Endothelial cell of umbilical vein (primary cell): Measurements from ENCODE around the gene RBM38. TPM values are rescaled to one million over a fixed set of nuclear protein-coding genes. Genes with fewer than 3 reads are reported as not detected.

Experiments used
- BruUV-seq: library from RNA; stranded (reverse); fragments of 400-500 nt; replicated peaks from 2 replicates; lab custom pipeline; 2021; lab: Mats Ljungman, UMichigan
- CTCF ChIA-PET: fragments of 300-600, 350-600 bp; sonication (Branson Sonifier 250); formaldehyde crosslinking; loops from one replicate; lab custom pipeline; 2021; ENCODE audit warnings: antibody characterized with exemption, inconsistent platforms; lab: Charles Lee
- POLR2A ChIA-PET: fragments of 300-600, 350-600 bp; sonication (Branson Sonifier 250); formaldehyde crosslinking; loops from one replicate; lab custom pipeline; 2021; ENCODE audit warnings: antibody characterized with exemption, inconsistent platforms; lab: Charles Lee
- DNase-seq: peaks from one replicate; pipeline ENCODE4 v3.0.0-alpha.2; 2011; ENCODE audit warnings: low read depth, low spot score
- FAIRE-seq: peaks from 2 replicates; lab custom pipeline; 2011; peaks lifted over from hg19 to GRCh38; lab: Jason Lieb, UNC
- H2AFZ ChIP-seq: 2 replicates; pipeline ENCODE4 v1.6.0; 2012; ENCODE audit warnings: low read depth, low read length, control low read depth, inconsistent platforms
- H3K27ac ChIP-seq: 2 replicates; pipeline ENCODE4 v1.5.1; 2011; ENCODE audit warnings: low read depth, mild to moderate bottlenecking, control low read depth, low read length, moderate library complexity; ENCODE audit not compliant: insufficient read depth
- H3K27me3 ChIP-seq, 2 experiments: 2 replicates each; pipeline versions ENCODE4 v1.6.0 to v1.6.1; 2011; ENCODE audit warnings: low read length in 2 of 2, mixed read lengths in 1 of 2; ENCODE audit not compliant: control insufficient read depth in 2 of 2, insufficient read depth in 2 of 2
- H3K36me3 ChIP-seq, 2 experiments: 2 replicates in 1 of 2; 3 replicates in 1 of 2; pipeline ENCODE4 v1.5.1; 2011; ENCODE audit warnings: low read length in 2 of 2, mild to moderate bottlenecking in 1 of 2, moderate library complexity in 1 of 2; ENCODE audit not compliant: control insufficient read depth in 2 of 2, insufficient read depth in 2 of 2; ENCODE audit errors: extremely low read depth in 1 of 2
- H3K4me1 ChIP-seq: 3 replicates; pipeline ENCODE4 v1.5.1; 2011; ENCODE audit warnings: mild to moderate bottlenecking, low read length; ENCODE audit not compliant: control insufficient read depth, insufficient read depth; ENCODE audit errors: extremely low read depth
- H3K4me2 ChIP-seq: 2 replicates; pipeline ENCODE4 v1.6.1; 2011; ENCODE audit warnings: low read length, control low read depth, mixed read lengths; ENCODE audit not compliant: insufficient read depth
- H3K4me3 ChIP-seq, 3 experiments: fragments of 200-600 bp in 1 of 3; sonication (generic), shearing (Covaris generic) in 1 of 3; replicated peaks in 1 of 3; 2 replicates each; pipeline ENCODE4 v1.5.1; 2011 to 2016; ENCODE audit warnings: control low read depth in 3 of 3, low read length in 3 of 3, mild to moderate bottlenecking in 2 of 3, inconsistent platforms in 1 of 3, low read depth in 1 of 3, moderate library complexity in 1 of 3; ENCODE audit not compliant: insufficient read depth in 1 of 3
- H3K79me2 ChIP-seq: 2 replicates; pipeline ENCODE4 v1.6.0; 2012; ENCODE audit warnings: low read length, inconsistent platforms; ENCODE audit not compliant: control insufficient read depth, insufficient read depth
- H3K9ac ChIP-seq: replicated peaks from 2 replicates; pipeline ENCODE3; 2011; ENCODE audit warnings: low read length, control low read depth; ENCODE audit not compliant: insufficient read depth; ENCODE audit errors: extremely low read depth
- H3K9me1 ChIP-seq: replicated peaks from 3 replicates; pipeline ENCODE4 v1.6.0; 2011; ENCODE audit warnings: mild to moderate bottlenecking, low read length; ENCODE audit not compliant: control insufficient read depth, insufficient read depth; ENCODE audit errors: extremely low read depth
- H3K9me3 ChIP-seq: replicated peaks from 2 replicates; pipeline ENCODE4 v1.5.1; 2012; ENCODE audit warnings: low read length, inconsistent platforms; ENCODE audit not compliant: control insufficient read depth, insufficient read depth
- H4K20me1 ChIP-seq: replicated peaks from 2 replicates; pipeline ENCODE3; 2011; ENCODE audit warnings: mild to moderate bottlenecking, low read length; ENCODE audit not compliant: control insufficient read depth, insufficient read depth; ENCODE audit errors: extremely low read depth
- CTCF ChIP-seq, 2 donors: IDR thresholded peaks; 1 replicate in 1 of 2; 2 replicates in 1 of 2; pipeline ENCODE4 v1.5.1; 2011; ENCODE audit warnings: low read length in 2 of 2, mild to moderate bottlenecking in 2 of 2, moderate library complexity in 2 of 2, control low read depth in 1 of 2, inconsistent platforms in 1 of 2, low read depth in 1 of 2; ENCODE audit not compliant: insufficient read depth in 1 of 2; ENCODE audit errors: extremely low read depth in 1 of 2
- EZH2 ChIP-seq: IDR thresholded peaks from 2 replicates; pipeline ENCODE4 v1.6.1; 2012; ENCODE audit warnings: borderline replicate concordance, low read depth, mild to moderate bottlenecking, moderate library complexity, low read length, inconsistent platforms; ENCODE audit not compliant: severe bottlenecking
- FOS ChIP-seq: IDR thresholded peaks from 2 replicates; pipeline ENCODE4 v1.6.1; 2011; ENCODE audit warnings: mild to moderate bottlenecking, low read length, moderate library complexity, borderline replicate concordance; ENCODE audit not compliant: insufficient read depth
- GATA2 ChIP-seq: IDR thresholded peaks from 2 replicates; pipeline ENCODE4 v1.7.0; 2011; ENCODE audit warnings: low read depth, mild to moderate bottlenecking, moderate library complexity, mixed read lengths, low read length; ENCODE audit not compliant: insufficient read length, insufficient read depth
- JUN ChIP-seq: IDR thresholded peaks from 2 replicates; pipeline ENCODE4 v1.6.1; 2011; ENCODE audit warnings: borderline replicate concordance, low read depth; ENCODE audit not compliant: insufficient read length, insufficient read depth
- MAX ChIP-seq: IDR thresholded peaks from 2 replicates; pipeline ENCODE4 v1.6.1; 2011; ENCODE audit not compliant: insufficient read depth, insufficient read length
- MYC ChIP-seq: IDR thresholded peaks from one replicate; pipeline ENCODE4 v1.6.1; 2011; ENCODE audit warnings: mild to moderate bottlenecking, low read depth, low read length
- POLR2A ChIP-seq: IDR thresholded peaks from 2 replicates; pipeline ENCODE4 v1.6.1; 2012; ENCODE audit warnings: low read depth, mild to moderate bottlenecking, control low read depth, low read length
- POLR2AphosphoS5 ChIP-seq: IDR thresholded peaks from 2 replicates; pipeline ENCODE4 v1.6.1; 2012; ENCODE audit warnings: low read depth, mild to moderate bottlenecking, control low read depth, low read length, moderate library complexity; ENCODE audit not compliant: insufficient read depth
- dilution Hi-C: fragments of 300-500 bp; cut with MboI; formaldehyde crosslinking; loops from one replicate; pipeline ENCODE4 v1.15.0; 2019; ENCODE audit warnings: low sequenced_read_pairs; ENCODE audit not compliant: extremely low pct_ligation_motif_present
- intact Hi-C: fragments of 100-400 bp; cut with micrococcal nuclease; formaldehyde crosslinking; loops from one replicate; pipeline ENCODE4 v1.10.0; 2022
- polyA plus RNA-seq, 4 experiments: library from polyadenylated mRNA; depleted of rRNA in 3 of 4; stranded (reverse) in 3 of 4; unstranded in 1 of 4; fragments of >200 nt; gene quantifications; 2 replicates each; pipeline versions ENCODE4 v1.2.1 to v1.2.3, GENCODE V29; 2011 to 2012; ENCODE audit warnings: missing spikeins in 1 of 4
- total RNA-seq: library from RNA; stranded (reverse); gene quantifications from 2 replicates; pipeline ENCODE4 v1.2.3, GENCODE V29; 2021

The RBM38 gene
- total and polyA plus RNA-seq, 2 donors (not counting 3 experiments of a cell fraction or from before 2014, with no cell fraction given): 22.1 to 37.4 TPM

- CTCF ChIA-PET: no interaction called here
- no peak for DNase-seq
- Histone ChIP-seq H3K4me3 (no peak overlapping the region), H3K4me2 (no peak overlapping the region), H2AFZ (no peak overlapping the region), H3K9me1 (no peaks in the 10 kb centered on the region), H3K79me2 (no peaks in the 10 kb centered on the region), H3K9me3 (no peaks in the 10 kb centered on the region), H3K4me1 (no peaks in the 10 kb centered on the region), H3K36me3 (no peaks in the 10 kb centered on the region), H4K20me1 (no peaks in the 10 kb centered on the region), H3K27me3 (peaks cover 4 to 8% of the 10 kb centered on the region in 2 experiments), H3K9ac (no peak overlapping the region), H3K27ac (no peak overlapping the region)
- POLR2A ChIA-PET: no interaction called here
- no peak for FAIRE-seq
- dilution Hi-C loops: no loop called here
- TF ChIP-seq POLR2AphosphoS5: no peak
- TF ChIP-seq POLR2A: no peak
- no peak for TF ChIP-seq MAX
- no peak for TF ChIP-seq FOS
- no peak for TF ChIP-seq EZH2
- BruUV-seq: no TSS peak
- intact Hi-C loops: no loop called here
Measured at GRCh38 chr20:57434390-57434700, 43.1 kb downstream of the RBM38 start.

- ChIA-PET POLR2A (no interaction called here), CTCF (interaction anchor here (1.3 kb wide), 1 partner anchor 59 kb away, joined by 3 read pairs; no protein-coding TSS in a partner anchor)
- dilution Hi-C loops (no loop called here), intact Hi-C loops (no loop called here)
- Histone ChIP-seq H4K20me1 (no peaks in the 10 kb centered on the region), H3K4me3 (no peak overlapping the region), H3K9me3 (no peaks in the 10 kb centered on the region), H3K79me2 (no peaks in the 10 kb centered on the region), H3K36me3 (no peaks in the 10 kb centered on the region), H3K9me1 (no peaks in the 10 kb centered on the region), H2AFZ (no peak overlapping the region), H3K9ac (no peak overlapping the region), H3K4me2 (no peak overlapping the region), H3K4me1 (no peaks in the 10 kb centered on the region), H3K27ac (no peak overlapping the region), H3K27me3 (peaks cover 4 to 8% of the 10 kb centered on the region in 2 experiments)
- no TSS peak for BruUV-seq
- no peak for TF ChIP-seq POLR2A
- TF ChIP-seq MYC: no peak
- no peak for TF ChIP-seq GATA2
- no peak for TF ChIP-seq EZH2
- TF ChIP-seq POLR2AphosphoS5: no peak
- TF ChIP-seq JUN: no peak
- TF ChIP-seq MAX: no peak
- no peak for TF ChIP-seq FOS
- no peak for TF ChIP-seq CTCF (IDR thresholded peaks at IDR 0.05; ENCODE audit: extremely low read depth in 1 of 2, insufficient read depth in 1 of 2, low read depth in 1 of 2, low read length in 2 of 2)
- FAIRE-seq: no peak
- no peak for DNase-seq
Measured at GRCh38 chr20:57435105-57435497, 43.9 kb downstream of the RBM38 start.
